ENCODE results near the gene KLHDC9.
A peak's percentile ranks its signal among the peaks of the same experiment; 100 is the strongest.

KLHDC9 gene

DNA sequence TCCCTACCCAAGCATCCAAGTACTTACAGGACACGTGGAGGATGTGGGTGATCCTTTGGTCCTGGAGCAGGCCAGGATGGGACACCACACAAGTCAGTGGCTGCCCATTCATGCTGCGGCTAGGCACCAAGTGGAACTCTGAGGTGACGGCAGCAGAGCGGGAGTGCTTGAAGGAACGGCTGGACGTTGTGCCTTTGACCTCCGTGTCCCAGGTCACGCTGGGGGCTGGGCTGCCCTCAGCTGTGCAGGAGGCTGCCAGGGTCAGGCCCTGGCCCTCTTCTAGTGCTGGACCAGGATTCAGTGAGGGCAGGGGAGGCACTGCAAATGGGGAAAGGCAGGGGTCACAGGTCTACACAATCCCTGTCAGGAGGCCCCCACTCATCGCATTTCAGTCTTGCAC, 20.7 kb upstream of the KLHDC9 start:
- no peak for DNase-seq

DNA sequence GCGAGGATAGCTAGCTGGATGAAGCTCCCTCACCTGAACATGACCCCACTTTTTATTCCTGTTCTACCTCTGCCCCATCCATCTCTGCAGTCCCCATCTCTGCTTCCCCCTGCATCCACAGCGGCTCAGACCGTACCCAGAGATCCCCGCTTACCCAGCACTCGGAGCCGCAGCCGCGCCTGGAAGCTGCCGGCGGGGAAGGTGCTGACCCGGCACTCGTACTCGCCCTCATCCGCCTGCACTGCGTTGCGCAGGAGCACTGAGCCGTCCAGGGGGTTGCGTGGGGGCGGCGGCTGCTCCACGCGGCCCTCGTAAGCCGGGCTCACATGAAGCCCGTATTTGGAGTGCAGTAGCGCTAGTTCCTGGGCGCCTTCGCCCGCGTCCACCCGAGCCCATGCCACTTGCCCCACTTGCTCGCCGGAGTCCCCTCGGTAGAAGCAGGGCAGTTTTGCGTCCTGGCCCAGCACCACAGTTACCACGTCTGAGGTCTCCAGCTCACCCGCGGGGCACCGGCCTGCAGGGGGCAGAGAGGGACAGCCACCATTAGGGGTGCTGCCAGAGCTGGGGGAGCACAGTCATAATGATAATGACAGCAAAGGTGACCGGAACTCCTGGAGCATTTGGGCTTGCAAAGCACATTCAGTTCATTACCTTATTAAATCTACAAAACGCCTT, 18.6 kb upstream of the KLHDC9 start:
- no peak for DNase-seq

DNA sequence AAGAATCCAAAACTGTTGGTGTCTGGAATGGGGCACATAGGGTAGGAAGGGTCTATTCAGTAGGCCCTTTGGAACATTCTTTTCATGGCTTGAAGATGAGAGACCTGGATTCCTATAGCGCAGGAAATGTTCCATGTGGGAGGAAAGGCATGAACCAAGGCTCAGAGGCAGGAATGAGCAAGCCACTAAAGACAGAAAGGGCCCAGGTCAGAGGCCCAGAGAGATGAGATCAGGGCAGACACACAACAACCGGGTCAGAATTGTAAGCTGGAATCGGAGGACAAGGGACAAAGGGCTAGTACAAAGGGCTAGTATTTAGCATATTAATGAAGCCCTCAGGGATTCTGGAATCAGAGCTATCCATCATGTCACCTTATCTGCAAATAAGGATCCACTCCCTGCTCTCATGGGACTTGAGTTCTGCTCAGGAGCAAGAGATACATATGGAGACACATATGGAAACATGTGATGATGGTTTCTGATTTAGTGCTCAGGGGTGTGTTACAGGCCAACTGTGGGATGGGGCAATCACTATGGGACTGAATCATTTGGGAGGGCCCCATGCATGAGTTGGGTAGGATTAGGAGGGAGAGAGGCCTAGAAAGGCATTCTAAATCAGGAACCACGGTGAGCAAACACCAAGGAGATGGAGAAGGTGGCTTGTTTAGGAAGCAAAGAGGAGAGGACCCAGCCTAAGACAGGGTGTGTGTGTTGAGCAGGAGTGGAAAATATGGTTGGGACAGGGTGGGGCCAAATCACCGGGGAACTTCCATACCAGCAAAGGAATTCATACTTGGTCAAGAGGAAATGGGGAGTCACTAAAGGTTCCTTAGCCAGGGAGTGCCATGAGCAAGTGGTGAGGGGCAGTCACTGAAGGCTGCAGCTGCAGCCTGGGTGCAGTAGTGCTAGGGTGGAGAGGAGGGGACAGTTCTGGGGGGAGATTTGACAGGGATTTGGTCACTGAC, 17.4 kb upstream of the KLHDC9 start:
- DNase-seq = peak; percentile 52

DNA sequence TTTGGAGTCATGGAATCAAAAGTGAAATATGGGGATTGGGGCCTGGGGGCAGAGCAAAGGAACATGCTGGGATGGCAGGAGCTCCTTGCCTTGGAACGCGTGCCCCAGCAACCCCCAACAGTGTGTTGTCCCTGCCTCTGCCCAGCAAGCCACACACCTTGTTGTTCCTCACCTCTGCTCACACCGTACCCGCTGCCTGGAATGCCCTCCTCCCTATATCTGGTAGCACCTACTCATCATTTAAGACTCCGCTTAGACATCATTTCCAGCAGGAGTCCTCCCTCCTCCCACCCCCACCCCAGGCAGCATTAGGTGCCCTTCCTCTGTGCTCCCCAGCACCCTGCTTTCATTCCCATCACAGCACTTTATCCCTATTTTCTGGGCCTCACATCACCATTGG, 16.6 kb upstream of the KLHDC9 start:
- DNase-seq = no peak

DNA sequence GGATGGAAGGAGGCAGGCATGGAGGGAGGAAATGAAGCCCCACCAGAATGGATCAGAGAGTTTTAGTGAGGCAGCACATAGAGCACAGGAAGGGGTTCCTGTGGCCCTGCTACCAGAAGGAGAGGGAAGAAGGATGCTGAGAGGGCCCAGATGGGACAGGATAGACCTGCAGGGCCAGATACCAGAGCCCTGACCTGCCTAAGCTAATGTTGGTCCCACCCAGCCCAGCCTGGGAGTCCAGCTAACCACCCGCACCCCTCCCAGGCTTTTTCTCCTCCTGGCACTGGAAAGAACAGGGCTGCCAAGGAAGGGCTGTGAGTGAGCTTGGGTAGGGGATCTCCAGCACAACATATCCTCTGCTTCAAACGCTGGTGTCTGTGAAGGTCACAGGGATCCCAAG, 15.7 kb upstream of the KLHDC9 start:
- no peak for DNase-seq

DNA sequence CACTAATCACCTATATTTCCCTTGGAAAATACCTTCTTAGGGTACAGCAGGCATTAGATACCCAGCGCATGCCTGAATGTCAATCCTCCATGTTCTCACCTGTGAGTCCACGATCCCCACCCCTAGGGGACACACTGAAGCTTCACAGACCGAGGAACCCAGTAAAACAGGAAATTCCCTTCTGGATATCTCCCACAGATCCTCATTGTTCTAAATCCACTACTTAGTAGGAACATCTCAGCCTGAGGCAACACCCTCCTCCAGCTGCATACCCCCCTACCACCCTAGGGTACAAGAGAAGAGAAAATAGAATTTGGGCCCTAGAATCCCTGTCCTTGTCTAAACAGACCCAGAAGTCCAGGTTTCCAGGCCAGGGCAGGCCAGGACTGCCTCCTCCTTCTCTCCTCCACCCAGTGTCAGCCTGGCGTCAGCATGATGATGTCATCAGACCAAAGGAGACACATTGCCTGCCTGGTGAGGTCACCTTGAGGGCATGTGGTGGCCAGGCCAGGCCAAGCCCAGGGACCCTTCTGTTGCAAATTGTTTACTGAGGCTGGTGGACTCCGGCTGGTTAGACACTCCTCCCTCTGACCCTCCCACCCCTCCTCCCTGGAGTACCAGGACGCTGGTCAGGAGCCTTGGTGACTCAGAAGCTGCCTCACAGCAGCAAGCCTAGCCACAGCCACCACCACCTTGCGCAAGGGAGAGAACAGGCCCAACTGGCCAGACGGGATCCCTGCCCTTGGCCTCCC, 15.0 kb upstream of the KLHDC9 start:
- peak; percentile 79 for DNase-seq

DNA sequence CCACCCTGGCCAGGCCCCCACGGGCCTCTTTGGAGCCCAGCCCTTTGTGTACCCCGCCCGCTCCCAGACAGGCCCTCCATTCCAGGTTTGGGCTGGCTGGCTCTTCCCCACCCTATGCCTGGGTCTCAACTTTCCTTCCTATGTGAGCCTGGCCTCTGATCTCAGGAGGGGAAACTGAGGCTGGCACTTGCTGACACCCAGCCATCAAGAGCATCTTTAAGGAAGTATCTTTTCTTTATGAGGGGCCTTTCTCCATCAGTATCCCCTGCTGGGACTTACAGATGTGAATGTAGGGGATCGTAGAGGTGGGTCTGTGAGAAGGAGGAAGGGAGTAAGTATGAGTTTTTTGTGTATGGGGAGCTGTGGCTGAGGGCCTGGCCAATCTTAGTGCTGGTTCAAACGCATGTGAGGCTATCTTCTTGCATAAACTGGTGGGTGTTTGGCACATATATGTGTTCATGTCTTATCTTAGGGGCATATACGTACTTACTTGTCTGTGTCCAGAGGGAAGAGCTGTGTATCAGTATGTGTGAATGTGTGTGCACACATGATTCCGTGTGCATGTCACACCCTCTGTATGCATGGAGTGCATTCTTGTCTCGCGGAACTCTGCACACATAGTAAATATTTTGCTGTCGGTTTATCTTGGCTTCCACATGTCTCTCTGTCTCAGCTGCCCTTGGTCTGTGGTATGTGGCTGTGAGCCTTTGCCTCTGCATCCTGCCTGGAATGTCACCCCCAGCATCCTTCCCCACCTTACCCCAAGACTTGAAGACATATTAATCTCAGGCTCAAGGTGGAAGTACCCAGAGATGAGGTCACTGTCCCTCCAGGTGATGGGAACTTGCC, 14.2 kb upstream of the KLHDC9 start:
- peak; percentile 37 for DNase-seq

DNA sequence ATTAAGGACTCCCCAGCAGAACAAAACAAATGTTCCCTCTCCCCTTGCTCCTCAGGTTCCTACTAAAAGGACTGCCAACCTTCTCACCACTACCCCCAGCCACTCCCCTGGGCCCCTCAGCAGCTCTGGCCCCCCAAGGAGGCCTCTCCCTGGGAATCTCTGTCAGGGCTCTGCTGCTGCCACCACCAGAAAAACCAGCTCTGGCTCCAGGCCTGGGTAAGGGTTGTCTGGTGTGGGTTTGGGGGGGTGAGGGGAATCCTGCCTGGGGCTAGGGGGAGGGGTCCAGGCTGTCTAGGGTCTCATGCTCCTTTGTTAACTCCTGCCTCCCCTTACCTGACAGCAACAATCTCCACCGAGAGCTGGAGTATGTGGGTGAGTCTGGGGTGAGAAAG, 13.6 kb upstream of the KLHDC9 start:
- no peak for DNase-seq

DNA sequence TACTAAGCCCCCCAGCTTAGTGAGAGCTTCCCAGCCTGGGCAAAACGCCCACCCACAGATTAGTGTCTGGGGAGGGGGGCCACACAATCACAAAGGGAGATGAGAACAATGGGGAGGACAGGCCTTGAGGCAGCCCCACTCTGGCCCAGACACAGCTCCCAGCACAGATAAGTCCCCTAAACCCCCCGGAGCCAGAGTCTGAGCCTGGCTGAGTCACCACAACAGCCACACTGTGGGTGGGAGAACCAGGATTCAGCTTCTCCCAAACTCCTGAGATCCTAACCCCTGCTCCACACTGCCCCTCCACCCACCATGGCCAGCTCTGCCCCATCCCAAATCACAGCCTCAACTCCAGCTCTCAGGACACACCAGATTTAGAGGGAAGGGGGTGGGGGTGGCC, 13.0 kb upstream of the KLHDC9 start:
- peak; percentile 37 for DNase-seq

DNA sequence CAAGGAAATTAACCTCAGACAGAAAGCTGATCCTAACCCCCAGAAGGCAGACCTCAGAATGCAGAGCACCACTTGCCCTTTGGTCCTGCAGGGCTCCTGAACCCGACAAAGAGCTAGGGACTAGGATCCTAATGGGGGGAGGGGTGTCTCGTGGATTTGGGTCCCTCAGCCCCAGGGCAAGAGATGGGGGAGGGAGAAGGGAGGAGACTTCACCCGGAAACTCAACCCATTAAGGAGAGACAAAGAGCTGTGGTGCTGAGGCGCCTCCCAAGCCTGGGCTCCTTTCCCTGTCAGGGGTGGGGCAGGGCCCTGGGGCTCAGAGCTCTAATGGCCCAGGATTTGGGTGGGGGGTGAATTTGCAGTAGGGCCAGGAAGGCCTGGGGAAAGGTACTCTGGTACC, 11.7 kb upstream of the KLHDC9 start:
- no peak for DNase-seq

DNA sequence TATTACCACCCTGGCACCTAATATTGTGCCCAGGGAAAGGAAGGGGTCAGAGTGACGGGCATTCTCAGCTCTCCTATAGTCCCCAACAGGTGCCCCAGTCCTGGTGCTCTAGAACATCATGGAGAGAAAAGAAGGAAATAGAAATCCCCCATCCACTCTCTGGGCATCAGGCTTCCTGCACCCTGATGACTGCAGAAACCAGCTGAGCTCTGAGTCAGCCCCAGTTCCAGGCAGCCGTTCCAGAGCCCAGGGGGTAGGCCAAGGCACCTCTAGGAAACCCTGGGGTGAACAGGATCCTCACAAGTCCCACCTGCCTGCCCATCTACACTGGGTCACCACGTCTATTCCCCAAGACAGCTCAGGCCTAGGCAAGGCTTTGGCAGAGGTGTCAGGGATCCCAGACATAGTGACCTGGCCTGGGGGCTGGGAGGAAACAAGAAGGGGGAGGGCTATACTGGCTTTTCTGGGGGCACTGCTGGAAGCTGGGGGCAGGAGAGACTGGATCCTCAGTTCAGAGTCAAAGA, 9.5 kb upstream of the KLHDC9 start:
- DNase-seq = peak; percentile 32

DNA sequence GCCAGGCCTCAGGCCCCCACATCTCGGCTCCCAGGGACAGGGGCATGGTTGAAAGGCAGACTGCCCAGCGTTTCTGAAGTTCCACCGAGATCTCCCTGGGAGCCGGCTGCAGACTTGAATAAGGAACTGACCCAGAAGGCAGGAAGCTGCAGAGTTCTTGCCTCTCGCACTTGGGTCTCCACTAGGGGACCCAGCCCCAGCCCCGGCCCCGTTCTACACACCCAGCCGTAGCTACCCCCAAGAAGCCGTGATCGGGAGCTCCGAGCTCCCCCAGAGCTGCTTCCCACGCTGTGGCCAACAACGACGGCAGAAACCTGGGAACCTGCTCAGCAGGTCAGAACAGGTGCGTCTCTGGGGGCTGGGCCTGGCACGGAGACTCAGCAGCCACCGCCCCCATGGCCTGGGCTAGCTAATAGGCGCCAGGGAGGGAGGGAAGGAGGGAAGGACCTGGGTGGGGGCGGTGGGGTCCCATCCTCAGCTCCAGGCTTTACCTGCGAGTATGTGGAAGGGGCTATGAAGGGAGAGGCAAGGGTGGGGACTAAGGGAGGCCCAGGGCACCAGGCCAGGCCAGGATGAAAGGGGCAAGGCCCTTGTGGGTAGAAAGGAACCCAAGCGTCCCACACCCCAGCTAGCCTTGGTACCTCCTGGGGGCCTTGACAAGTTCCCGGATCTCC, 8.8 kb upstream of the KLHDC9 start, which contains the start of gene NECTIN4:
Gene NECTIN4, minus strand, starts transcription at position 308 of the 674 bp plus-strand sequence. Its CDS starts 262 bp downstream, at position 46.
- no peak for DNase-seq

DNA sequence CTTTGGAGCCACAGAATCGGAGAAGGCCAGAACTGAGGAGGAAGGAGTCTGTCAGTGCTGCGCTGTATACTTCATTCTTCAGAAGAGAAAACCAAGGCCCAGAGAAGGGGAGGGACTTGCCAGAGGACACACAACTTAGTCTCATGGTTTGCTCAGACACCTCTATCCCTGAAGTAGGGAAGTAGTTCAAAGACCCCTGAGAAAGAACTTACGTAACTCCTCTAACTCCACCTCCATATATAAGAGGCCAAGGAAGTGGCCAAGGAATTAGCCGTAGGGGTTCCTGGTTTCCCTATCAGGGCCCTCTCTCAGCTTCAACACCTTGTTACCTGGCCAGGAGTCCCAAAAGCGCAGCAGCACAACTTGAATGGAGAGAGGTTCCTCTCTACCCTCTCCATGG, 8.2 kb upstream of the KLHDC9 start:
- DNase-seq = no peak

DNA sequence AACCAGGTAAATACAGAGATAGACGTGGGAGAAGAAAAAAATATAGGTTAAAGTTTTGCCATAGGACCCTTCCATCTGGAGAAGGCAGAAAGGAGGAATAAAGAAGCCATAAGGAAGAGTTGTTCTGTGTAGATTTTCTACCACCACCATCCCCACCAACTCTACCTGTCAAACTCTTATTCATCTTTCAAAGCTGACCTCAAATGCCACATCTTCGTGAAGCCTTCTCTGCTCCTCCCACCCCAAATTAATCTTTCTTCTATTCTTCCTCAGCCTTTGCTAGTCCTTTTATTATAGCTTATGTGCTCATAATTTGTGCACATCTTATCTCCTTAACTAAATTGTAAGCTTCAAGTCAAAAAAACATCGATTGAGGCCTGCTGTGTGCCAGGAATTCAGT, 7.5 kb upstream of the KLHDC9 start:
- no peak for DNase-seq

DNA sequence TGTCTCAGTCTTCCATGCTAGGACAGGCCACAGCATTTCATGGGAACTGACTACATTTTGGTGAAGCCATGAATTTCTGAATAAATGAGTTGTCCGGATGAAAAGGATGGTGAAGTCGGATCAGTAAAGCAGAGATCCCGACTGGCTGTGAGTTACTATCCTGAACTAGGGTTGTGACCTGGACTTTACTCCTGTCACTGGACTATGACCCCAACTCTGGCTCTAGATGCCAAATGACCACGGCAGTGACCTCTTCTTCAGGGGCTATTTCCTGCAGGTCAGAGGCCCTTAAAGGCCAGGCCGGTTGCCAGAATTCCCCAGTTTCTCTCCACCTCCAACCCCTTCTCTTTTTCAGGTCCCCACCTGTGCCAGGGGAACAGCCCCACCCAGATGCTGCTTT, 7.1 kb upstream of the KLHDC9 start:
- no peak for DNase-seq

DNA sequence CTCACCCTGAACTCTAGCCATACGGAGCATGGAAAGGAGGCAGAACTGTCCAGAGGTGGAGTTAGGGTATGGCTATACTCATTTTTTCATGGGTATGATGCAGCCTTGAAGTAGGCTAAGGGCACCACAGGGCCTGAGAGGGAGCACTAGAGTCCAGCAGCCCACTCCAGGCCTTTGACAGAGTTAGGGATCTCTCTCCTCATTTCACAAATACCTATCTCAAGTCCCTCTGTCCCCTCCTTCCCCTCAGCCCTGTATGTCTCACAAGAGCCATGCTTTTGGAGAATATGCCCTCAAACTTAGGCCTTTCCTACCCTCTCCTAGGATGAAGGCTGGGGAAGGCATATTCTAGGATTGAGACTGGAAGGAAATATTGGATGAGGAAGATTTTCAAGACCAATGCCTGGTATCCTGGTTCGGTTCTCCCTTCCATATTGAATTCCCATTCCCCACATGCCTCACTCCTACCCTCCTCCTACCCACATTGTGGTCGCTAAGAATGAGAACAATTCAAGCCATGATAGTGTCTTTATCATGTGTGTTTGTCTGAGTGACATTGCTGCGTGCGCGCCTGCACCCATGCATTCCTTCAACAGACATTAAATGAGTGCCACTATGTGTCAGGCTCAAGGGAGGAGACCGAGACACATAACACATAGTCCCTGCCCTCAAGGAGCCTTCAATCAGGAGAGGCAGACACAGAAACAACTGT, 6.2 kb upstream of the KLHDC9 start:
- peak; percentile 33 for DNase-seq

DNA sequence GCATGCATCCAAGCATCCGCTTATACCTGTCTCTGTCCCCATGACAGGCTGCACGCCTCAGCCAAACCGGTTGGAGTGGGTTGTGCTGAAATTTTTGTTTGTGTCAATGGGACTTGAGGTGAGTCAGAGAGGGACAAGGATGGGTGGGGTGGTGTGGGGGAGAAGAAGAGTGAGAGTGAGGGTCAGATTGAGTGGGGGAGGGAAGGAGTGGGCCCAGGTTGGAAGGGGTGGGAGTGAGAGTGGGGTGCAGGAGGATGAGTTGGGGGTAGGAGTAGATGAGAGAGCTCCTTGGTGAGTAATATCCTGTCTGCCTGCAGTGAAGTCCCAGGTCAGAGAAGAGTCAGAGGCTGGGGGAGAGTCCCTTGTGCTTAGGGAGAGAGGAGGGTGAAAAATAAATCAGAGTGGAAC, 5.5 kb upstream of the KLHDC9 start:
- peak; percentile 34 for DNase-seq

DNA sequence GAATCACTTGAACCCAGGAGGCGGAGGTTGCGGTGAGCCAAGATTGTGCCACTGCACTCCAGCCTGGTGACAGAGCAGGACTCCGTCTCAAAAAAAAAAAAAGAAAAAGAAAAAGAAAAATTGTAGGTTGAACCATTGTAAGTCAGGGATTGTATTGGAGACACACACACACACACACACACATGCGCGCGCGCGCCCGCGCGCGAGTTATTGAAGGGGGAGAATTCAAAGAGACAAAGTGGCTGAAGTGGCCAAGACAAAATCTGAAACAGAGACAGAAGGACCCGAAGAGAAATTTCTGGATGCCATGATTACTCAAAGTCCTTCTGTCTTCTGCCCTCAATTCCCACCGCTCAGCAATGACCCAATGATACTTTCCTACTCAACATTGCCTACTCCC, 3.7 kb upstream of the KLHDC9 start:
- no peak for DNase-seq

DNA sequence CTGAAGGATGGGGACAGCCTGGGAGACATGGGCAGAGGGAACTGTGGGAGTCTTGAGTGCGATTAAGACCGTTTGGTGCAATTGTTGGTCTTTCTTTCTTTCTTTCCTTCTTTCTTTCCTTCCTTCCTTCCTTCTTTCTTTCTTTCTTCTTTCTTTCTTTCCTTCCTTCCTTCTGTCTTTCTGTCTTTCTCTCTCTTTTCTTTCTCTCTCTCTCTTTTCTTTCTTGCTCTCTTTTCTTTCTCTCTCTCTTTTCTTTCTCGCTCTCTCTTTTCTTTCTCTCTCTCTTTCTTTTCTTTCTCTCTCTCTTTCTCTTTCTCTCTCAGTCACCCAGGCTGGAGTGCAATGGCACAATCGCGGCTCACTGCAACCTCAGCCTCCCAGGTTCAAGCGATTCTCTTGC, 2.9 kb upstream of the KLHDC9 start:
- no peak for DNase-seq

DNA sequence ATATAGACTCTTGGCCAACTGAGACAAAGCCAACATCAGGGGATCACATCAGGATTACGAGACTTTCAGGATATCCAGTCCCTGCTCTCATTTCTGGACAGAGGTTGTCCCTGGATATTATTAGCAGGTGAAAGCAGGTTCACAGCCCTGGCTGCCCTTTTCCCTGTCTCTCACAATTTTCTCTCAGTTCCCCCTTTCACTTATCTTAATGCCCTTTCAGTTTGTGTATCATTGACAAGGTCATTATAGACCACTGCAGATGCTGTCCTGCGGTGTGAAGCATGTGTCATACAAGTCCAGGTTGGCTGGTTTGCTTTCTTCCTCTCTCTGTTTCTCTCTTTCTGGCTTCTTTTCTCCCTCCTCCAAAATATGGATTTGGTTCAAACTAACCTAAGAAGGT, 2.1 kb upstream of the KLHDC9 start:
- DNase-seq = no peak

DNA sequence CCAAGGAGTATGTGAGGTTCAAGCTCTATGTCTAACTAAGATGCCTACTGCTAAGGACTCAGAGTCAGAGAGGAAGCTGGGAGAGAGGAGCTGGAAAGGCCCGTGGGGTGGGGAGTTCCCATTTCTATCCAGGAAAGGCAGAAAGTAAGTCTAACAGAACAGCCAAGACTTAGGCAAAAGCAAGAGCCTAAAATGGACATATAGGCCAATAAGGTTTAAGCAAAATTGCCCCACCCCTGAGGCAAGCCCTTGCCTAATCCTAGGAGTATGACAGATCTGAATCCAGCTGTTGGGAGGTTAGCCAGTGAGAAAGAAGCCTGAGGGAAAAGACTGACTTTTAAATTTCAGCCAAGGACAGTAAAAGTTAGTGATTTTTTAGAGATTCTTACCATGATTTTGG, 1.6 kb upstream of the KLHDC9 start:
- DNase-seq = no peak
